C4-2B (cell line): ENCODE measurements around the gene KLHL2.

Source experiments
- CTCF ChIP-seq: fragments of 450-650 bp; conservative IDR thresholded peaks from 2 replicates; pipeline ENCODE4 v1.5.1; 2017; ENCODE audit warnings: mild to moderate bottlenecking
- ZFX ChIP-seq: fragments of 450-650 bp; IDR thresholded peaks from 2 replicates; pipeline ENCODE4 v1.6.1; 2017

- no peak for TF ChIP-seq CTCF
- no peak for TF ChIP-seq ZFX
Observed at GRCh38 chr4:165369522-165369921, 162.2 kb downstream of the KLHL2 start.
